T-helper 9 cell (primary cell): ENCODE results near the gene CEP162.
A peak's percentile ranks its signal among the peaks of the same experiment; 100 is the strongest.
"Not testable (repeated sequence)": the region's sequence is repeated elsewhere in the genome, so short reads cannot be mapped to it uniquely, and the experiment has no call there.

Experiments used
- DNase-seq: peaks from one replicate; pipeline ENCODE4 v3.0.0-alpha.2; 2020
- total RNA-seq, 2 donors: gene quantifications; one replicate each; lab custom pipeline; 2026; lab: John Stamatoyannopoulos, UW

The CEP162 gene
- 9.4 to 29.9 reads per million in 2 donors for total RNA-seq

- peak; percentile 88 for DNase-seq
These were observed at the start of gene CEP162 for GRCh38 chr6:84227434-84228197. CEP162 (minus strand) TSS chr6:84227643; CDS start chr6:84226393, 1,250 bp downstream.

- no peak for DNase-seq
These were observed 47.4 kb upstream of the CEP162 start for GRCh38 chr6:84274856-84275255.

GRCh38 chr6:84273048-84273809 is 45.8 kb upstream of the CEP162 start:
- no peak for DNase-seq

- DNase-seq: no peak
These were observed 44.9 kb upstream of the CEP162 start for GRCh38 chr6:84272298-84272697.

GRCh38 chr6:84271061-84271716 is 43.7 kb upstream of the CEP162 start:
- DNase-seq: no peak

- DNase-seq: no peak
These were observed 42.7 kb upstream of the CEP162 start for GRCh38 chr6:84269947-84270733.

GRCh38 chr6:84268781-84269180 is 41.3 kb upstream of the CEP162 start:
- DNase-seq: no peak

GRCh38 chr6:84263557-84263956 is 36.1 kb upstream of the CEP162 start:
- no peak for DNase-seq

- DNase-seq: no peak
These were observed 33.5 kb upstream of the CEP162 start for GRCh38 chr6:84260926-84261325.

GRCh38 chr6:84260196-84260595 is 32.8 kb upstream of the CEP162 start:
- DNase-seq: no peak

- no peak for DNase-seq
These were observed 31.4 kb upstream of the CEP162 start for GRCh38 chr6:84258866-84259265.

- DNase-seq: no peak
These were observed 30.8 kb upstream of the CEP162 start for GRCh38 chr6:84258268-84258667.

- no peak for DNase-seq
These were observed 28.2 kb upstream of the CEP162 start for GRCh38 chr6:84255641-84256040.

GRCh38 chr6:84253380-84253779 is 25.9 kb upstream of the CEP162 start:
- no peak for DNase-seq

- DNase-seq: no peak
These were observed 24.6 kb upstream of the CEP162 start for GRCh38 chr6:84251891-84252539.

- DNase-seq: no peak
These were observed 22.3 kb upstream of the CEP162 start for GRCh38 chr6:84249724-84250123.

GRCh38 chr6:84244416-84245081 is 17.1 kb upstream of the CEP162 start:
- DNase-seq: not testable (repeated sequence)

GRCh38 chr6:84243240-84243639 is 15.8 kb upstream of the CEP162 start:
- DNase-seq: no peak

GRCh38 chr6:84242265-84242664 is 14.8 kb upstream of the CEP162 start:
- DNase-seq: no peak

- no peak for DNase-seq
These were observed 728 bp upstream of the CEP162 start for GRCh38 chr6:84228198-84228543.

GRCh38 chr6:84227044-84227433 is 404 bp downstream of the CEP162 start:
- DNase-seq: no peak

GRCh38 chr6:84224251-84224650 is 3.2 kb downstream of the CEP162 start:
- DNase-seq: no peak
